NCI-H2081 (cell line): ENCODE data around the gene SLC7A1.

Source experiments
- DNase-seq, 2 experiments: peaks; one replicate each; lab custom pipeline; 2025; lab: John Stamatoyannopoulos, UW

Gene SLC7A1

DNA sequence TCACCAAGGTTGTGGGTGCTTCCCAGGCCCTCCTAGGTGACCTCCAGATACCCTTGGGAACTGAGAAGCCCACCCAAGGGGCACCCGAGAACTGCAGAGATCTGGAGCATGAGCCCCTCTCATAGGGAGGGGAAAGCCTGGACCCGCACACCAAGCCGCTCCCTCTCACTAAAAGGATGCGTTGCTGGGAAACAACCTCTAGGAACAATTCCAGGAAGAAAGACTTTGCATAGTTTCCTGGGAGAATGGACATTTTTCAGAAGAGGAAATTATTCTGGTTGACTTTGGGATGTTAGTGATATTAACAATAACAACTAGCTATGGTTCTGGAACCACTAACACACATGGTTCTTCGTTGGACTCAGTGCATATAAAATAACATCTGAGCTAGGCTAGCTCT, 64.6 kb downstream of the SLC7A1 start:
- DNase-seq = no peak

DNA sequence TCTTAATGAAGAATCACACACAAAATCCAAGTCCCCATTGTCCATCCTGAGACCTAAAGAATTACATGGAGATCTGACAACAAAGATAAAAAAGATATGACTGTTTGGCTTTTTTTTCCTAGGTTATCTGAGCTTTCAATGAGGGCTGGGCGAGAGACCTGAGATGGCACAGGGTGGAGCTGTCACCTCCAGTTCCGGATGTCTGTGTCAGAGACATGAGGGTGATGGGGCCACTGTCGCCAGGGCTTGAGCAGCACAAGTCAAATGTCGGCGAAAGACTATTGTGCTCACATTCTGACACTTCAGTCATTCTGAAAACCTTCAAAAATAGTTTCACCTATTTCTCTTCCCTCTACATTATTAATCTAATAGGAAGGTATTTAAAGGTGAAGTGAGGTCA, 65.7 kb downstream of the SLC7A1 start:
- no peak for DNase-seq

DNA sequence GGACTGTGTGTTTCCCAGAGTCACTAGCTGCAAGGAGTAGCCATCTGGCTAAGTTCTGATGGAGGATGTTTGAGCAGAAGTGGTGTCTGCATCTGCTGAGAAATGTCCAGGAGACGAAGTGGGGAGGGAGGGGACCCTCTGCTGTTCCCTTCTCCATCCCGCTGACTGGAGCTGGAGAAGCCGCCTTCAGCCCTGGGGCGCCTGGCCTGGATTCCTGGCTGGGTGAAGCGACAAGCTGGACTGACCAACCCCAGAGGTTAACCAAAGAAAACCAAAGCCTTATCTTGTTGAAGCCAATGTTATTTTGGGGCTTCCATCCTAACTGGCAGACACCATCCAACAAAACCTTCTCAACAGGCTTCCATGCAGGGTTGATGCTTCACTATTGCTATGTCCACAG, 67.6 kb downstream of the SLC7A1 start:
- no peak for DNase-seq

DNA sequence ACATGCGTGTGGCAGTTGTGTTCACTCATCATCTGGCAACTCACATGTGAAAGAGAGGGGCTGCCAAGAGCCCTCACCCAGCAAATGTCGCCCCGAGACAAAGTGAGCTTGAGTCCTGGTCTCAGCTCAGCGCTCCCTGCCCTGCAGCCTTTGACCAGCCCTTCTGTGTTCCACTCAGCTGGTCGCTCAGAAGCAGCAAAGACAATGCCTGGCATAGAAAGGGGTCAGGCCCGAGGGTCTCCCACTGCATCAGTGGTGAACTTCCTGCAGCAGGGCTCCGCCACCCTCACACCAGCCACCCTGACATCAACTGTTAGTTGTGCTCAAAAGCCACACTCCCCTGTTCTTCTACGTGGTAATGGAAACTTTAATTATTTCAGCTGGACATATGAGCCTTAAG, 68.0 kb downstream of the SLC7A1 start:
- DNase-seq = no peak

DNA sequence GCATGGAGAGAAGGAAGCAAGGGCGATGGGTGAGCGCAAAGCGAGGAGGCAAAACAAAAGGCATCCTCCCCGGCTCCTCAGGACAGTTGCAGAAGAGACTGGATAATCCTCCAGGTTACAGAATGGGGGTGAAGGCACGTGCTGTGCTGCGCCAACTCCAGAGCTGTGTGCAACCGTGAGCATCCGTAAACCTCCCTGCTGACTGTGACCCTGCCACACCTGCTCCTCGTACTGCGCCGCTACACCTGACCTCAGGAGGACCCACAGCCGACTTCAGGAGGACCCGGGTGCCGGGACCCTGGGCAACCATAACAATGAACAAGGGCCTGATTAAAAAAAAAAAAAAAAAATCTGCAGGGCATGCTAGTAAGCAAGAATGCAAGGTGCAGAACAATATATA, 68.7 kb downstream of the SLC7A1 start:
- DNase-seq = no peak

DNA sequence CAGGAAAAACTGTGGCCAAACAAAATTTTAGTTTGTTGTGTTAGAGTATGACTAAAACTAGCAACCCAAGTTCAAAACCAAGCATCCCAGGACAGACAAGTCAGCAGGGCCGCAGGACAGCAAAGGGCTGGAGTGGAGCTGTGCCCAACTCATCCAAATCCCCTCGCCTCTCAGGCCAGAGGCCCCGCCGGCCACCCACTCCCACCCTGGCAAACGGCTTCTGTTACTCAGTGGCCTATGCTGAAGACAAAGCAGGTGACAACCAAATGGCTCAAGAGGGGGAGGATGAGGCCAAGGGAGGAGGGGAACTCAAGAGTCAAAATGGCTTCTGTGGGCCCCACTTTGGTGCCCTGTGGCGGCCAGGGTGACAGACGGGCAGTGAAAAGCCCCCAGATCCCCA, 69.7 kb downstream of the SLC7A1 start:
- no peak for DNase-seq

DNA sequence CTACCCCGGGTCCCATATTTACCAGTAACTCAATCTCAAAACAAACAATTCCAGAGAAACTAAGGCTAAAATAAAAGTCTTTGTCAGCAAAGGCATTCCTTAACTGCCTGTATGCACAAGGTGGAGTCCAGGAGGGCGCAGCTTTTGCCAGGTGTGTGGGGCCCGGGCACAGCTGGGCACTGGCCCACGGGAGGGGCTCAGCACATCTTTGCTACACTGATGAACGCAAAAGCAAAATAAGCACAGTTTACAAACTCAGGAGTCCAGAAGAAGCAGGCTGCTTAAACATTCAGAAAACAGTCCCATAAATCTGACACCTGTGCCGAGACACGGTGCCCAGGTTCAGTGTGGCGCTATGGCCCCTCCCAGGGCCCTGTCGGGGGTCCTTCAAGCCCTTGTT, 70.8 kb downstream of the SLC7A1 start:
- no peak for DNase-seq

DNA sequence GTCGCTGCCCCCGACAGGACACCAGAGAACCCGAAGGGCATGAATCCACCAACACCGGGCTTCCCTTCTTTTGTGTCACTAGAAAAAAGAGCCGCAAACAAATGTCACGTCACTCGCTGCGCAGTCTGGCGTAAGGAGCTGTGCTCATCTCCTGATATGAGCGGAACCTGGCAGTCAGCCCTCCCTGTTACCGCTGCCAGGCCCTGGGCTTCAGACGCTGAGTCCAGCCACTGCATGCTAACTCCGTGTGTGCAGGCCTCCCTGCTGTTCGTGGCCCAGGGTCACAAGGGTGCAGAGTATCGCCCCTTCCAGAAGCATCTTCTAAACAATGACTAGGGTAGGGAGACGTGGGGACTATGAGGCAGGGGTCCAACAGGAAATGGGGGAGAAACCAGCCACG, 71.3 kb downstream of the SLC7A1 start:
- no peak for DNase-seq

DNA sequence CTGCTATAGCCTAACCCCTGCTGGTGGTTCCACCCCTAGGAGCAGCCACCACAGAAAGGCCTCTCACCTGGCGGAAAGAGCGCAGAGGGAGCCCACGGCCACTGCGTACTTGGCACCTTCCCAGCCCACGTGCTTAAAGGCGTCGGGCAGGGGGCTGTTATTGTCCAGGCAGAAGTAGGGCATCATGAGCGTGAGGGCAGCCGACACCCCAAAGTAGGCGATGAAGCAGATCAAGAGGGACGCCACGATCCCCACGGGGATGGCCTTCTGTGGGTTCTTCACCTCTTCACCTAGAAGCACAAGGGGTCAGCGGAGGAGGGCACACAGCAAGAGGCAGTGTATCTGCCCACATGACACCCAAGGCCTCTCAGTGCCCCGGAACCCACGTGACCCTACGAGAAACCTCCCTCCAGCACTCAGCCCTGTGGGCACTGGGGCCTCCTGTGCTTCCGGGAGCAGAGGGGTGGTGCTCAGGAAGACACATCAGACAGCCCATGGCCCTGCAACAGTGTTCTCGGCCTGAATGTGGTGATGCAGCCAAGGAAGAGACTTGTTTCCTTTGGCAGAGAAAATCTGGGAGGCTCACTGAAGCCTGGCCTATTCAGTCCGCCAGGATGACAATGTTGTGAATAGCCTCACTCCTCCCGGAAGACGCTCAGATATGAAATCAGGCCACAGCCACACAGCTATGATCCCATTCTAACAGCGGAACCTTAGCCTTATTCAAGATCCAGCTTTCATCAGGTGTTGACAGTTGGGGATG, 72.1 kb downstream of the SLC7A1 start:
- no peak for DNase-seq

DNA sequence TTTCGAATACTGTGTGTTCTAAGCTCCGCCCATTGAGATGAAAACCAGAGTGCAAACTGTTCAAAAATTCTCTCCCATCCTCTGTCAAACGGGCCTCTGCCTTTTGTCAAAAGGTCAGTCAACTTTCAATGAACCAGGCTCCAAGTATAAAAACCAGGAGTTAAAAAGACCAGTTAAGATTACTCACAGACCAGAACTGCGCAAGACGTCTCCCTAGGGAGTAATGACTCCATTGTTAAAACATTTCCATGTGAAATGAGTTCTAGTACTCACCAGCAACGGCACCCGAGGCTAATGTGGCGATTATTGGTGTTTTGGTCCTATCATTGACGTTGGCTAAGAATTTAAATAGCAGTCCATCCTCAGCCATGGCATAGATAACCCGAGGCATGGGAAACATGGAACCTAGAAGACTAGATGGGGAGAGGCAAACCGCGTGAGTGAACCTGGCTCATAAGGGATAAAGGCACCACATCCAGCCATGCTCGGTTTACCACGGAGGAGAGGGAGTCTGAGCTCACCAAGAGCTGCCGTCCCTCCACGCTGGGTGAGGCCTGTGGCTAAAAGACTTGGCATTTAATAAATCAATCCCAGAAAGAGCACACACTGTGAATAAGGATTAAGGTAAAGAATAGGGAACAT, 73.3 kb downstream of the SLC7A1 start:
- no peak for DNase-seq

DNA sequence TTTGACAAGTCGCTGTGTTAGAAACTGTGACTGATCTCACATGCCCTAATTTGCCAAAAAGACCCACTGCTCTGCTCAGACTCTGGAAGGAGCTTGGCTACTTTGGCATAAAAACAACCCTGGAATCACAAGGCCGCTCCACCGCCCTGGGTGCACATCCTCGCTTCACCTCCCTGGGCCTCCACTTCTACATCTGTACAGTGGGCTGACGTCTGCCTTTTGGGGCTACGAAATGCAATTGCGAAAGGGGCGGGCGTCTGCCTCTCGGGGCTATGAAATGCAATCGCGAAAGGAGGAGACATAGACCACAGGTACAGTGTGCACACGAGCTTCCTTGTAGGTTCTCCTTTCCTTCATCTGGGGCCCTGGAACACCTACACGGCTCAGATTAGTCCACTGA, 74.2 kb downstream of the SLC7A1 start:
- no peak for DNase-seq

DNA sequence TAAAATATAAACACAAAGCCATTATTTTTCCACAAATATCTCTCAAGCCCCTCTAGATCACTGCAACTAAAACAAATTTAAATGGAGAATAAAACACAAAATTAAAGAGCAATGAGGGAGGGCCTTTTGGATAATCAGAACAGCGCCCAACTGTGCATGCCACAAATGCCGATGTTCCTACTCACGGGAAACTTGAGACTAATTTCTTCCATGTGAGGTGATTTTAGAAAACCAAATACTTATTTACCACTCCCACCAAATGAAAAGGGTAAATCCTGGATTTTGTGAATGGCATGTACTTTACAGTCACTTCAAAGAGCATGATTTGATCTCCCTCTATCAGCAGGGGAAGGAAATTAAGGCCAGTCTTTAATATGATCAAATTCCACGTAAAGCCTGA, 74.8 kb downstream of the SLC7A1 start:
- DNase-seq = no peak

DNA sequence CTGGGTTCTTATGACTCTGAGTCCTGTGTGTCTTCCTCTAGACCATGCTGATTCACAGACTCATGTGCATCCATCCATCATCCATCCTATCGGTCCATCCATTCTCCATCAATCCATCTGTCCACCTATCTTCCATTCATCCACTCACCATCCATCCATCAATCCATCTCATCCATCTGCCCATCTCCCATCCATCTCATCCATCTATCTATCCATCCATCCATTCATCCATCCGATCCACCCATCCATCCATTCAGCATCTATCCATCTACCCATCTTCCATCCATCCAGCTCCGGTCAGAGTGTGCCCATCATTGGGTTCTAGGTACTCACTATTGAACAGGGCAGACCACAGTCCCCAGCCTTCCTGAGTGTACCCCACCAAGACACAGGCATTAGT, 75.6 kb downstream of the SLC7A1 start:
- DNase-seq = no peak

DNA sequence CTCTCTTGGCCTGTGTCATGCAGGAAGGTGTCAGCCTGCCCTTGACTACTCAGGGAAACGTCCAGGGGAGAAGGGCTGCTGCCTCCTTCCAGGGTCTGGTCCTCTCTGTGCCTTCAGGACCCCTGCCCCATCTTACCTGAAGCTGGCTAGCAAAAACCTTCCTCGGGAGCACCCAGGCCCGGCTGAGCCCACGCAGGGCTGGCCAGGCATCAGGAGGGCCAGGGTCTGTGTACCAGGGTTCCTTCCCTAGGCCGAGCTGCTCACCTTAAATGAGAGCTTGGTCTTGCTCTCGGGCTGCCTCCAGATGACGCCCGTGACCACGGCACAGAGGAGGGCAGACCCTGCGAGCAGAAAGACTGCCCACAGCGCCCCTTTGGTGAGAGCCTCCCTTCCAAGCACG, 78.6 kb downstream of the SLC7A1 start:
- DNase-seq = no peak

DNA sequence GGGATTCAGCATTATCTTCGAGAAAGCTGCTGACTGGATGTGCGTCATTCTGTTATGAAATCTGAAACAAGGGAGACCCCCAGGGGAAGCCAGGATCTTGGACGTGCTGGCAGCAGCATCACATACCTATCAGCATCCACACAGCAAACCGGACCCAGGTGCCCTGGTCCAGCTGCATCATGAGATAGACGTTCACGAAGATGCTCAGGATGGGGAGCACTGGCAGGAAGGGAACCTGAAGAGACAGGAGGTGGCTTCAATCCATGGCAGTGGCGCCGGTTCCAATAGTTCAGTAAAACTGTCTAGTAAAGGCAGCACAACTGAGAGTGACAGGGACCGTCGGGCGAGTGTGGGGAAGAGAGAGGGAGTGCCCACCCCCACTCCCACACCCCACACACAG, 79.5 kb downstream of the SLC7A1 start:
- no peak for DNase-seq

DNA sequence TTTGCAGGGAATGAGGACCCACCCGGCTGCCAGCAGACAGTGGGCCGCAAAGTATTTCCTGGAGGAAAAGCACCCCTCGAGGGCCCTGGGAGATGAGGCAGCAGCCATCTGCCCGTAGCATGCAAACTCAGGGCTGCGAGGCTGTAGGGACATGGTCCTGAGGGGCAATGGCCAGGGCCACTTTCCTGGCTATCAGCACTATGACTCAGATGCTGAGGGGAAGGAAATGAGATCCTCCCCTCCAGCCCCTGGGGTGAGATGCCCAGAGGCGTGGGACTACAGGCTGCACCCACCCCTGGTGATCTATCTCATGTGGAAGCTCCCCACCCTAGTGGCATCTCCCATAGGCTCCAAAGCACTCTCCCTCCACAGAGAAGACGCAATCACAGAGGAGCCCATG, 80.1 kb downstream of the SLC7A1 start:
- DNase-seq = no peak

DNA sequence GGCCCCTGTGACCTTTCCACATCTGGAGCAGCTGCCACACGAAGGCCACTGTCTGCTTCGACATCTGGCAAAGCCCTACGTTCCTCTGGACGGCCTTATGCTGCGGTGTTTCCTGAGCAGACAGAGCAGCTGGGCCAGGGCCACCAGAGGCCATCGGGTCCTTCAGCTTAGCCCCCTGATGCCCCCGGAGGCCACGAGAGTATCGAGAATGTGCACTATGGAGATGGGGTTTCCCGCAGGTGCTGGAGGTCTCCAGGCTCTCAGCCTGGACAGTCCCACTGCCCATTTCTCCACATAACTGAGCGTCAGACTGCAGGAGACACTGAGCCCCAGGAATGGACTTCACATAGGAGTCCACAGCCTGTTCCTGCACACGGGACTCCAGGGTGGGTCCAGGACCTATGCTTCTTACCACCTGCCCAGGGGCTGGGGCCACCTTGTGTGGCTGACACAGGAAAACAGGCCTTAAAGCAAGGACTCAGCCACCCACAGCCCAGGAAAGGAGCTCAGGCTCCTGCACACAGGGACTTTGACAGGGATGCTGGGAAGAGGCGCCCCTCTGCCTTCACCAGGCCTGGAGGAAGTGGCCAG, 80.7 kb downstream of the SLC7A1 start:
- no peak for DNase-seq

DNA sequence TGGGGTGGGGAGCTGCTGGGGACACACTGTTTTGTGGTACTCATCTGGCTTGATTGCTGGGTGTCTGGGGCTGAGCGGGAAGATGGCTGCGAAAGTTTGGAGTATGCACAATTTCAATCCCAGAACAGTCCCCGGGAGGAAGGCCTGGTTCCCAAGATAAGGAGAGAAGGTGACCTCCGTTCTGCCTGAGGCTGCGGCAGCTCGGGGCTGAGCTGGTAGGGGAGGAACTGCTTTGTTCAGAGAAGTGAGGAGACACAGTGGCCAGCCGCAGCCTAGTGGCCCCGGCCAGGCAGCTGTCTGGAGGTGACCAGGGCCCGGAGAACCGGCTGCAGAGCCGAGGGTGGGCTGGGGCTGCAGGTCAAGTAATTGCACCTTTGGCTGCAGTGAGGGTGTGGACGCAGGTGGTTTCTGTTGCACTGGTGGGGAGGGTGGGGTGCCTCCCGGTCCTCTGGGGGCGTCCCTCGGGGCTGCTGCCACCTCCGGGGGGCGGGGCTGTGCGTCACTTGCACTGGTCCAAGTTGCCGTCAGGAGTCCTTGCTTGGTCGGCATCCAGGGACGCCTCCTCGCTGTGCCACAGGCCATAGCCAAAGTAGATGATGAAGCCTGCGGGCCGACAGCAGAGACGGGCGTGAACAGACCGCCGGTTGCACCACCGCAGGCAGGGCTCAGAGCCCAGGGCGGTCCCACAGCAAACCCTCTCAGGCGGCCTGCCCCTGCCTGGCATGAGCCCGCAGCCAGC, 81.3 kb downstream of the SLC7A1 start:
- DNase-seq = no peak

DNA sequence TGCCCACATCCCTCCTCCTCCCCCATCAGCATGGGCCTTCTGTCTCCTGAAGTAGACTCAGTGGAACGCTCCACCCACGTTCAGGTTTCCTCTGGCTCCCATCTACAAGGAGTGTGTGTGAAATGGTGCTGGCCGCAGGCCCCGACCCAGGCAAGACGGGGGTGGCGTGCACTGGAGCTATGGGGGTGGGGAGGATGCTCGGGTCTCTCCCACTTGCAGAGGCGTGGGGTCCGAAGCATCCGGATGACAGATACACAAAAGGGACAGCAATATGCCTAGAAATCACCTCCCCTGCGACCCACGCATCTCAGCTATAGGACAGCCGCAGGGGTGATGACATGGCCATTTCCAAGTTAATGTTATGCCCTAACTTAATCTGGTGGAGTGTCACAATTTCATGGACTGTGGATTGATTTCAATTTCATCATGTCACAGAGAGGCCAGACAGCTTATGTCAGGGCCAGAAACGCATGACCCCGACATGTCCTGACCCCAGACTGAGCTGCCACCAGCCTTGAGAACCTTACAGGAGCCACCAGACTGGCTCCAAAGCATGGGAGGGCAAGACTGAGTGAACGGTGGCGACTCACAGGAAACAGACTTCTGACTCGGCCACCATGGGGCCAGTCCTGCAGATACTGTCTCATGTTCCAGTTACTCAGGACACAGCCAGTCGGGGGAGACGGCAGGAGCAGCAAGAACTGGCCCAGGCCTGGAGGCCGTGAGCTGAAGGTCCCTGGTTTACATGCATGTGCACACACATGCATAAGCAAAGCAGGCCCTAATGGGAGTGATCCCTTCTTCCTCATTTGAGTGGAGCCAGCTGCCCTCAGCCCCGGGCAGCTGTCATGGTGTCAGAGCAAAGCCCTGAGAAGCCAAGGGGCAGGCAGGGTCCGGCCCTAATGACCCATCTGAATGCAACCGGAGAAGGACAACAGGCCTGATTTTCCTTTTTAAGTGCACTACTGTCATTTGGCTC, 82.2 kb downstream of the SLC7A1 start:
- no peak for DNase-seq

DNA sequence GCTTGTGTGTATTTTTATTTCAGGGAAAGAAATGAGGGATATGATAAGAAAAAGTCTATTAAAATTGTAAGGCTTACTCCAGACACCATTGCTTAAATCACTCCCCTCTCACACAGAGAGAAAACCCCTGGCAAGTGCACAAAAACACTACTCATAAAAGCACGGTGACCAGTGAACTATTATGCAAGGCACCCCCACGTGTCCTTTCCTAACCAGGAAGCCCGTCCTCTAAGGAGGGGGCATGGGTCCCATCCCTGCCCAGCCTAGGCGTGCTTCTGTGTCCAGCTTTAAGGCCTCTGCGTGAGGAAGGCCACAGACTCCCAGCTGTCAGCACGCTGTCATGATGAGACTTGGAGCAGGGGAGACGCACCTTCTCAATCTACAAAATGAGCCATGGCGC, 83.5 kb downstream of the SLC7A1 start:
- no peak for DNase-seq

DNA sequence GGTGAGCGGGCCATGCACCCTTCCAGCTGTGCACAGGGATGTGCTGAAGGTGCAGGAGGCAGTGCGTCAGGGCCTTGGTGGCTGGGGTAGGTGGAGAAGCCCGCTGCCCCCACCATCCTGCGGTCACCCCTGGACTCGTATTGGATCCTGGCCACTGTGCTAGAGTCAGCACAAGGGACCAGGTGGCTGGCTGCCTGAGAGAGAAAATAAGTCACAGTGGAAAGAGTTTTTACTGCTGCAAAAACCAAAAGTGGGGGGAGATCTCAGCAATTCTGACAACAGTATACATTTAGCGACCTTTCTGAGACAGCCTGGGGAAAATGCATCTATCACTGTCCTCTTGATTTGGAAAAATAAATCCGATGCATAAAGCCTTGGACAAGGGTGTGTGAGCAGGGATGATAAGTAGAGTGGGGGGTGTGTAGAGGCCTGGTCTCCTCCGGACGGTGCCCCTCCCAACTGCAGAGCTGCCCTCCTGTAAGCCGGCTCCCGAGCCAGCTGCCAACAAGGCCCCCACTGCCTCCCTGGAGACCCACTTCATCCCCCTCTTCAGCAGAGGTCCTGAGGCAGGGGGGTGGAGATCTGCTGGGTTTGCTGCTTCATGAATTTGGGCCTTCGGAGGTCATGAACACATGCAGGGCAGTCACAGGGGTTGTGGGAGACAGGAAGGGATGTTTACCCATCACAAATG, 84.2 kb downstream of the SLC7A1 start:
- DNase-seq = no peak
